22Rv1 (cell line): ENCODE results near the gene NECTIN1.

Source experiments
- CTCF ChIP-seq: fragments of 450-650 bp; IDR thresholded peaks from 2 replicates; pipeline ENCODE4 v1.5.1; 2017; ENCODE audit warnings: mild to moderate bottlenecking
- ZFX ChIP-seq: fragments of 450-650 bp; IDR thresholded peaks from 2 replicates; pipeline ENCODE4 v1.6.1; 2017; ENCODE audit warnings: antibody characterized with exemption, borderline replicate concordance

DNA sequence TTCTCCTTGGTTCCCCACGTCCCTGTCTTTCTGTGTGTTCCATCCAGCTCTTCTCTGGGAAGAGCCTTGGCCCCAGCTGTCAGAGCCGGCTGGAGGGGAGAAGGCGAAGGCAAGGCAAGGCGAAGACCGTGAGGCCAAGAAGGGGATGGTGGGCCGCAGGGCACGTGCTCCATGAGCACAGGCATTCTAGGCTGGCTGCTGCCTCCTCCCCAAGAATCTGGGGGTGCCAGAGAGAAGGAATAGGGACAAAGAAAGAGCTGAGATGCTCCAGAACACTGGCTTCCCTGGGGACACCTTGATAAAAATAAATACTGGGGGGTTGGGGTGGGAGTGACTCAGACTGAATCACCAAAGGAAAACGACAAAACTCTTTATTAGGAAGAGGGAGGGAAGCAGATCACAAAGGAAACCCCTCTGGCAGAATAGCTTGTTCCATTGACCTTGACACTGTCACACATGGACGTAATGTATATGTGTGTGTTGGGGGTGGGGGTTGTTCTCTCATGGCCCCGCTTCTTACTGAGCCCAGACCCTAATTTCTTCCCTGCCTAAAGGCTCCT is 52.5 kb downstream of the NECTIN1 start:
- no peak for TF ChIP-seq CTCF
- no peak for TF ChIP-seq ZFX
